Coronary artery (tissue), 2 donors: ENCODE results near the gene SAYSD1.

ENCODE experiments used
- DNase-seq: peaks from one replicate; pipeline ENCODE4 v3.0.0-alpha.2; 2017; ENCODE audit warnings: low spot score
- H3K27ac ChIP-seq, 2 donors: fragments of 200-600 bp; sonication (generic); one replicate each; pipeline ENCODE4 v1.5.1; 2016 to 2019
- H3K4me3 ChIP-seq: fragments of 200-600 bp; sonication (generic); 2 replicates; pipeline ENCODE4 v1.5.1; 2016; ENCODE audit warnings: mild to moderate bottlenecking, moderate library complexity
- TF ChIP-seq, protein P1 (sequence below): fragments of 200-600 bp; sonication (generic); IDR thresholded peaks from one replicate; pipeline ENCODE4 v1.5.1; 2019; ENCODE audit warnings: antibody characterized with exemption

The SAYSD1 gene

DNA sequence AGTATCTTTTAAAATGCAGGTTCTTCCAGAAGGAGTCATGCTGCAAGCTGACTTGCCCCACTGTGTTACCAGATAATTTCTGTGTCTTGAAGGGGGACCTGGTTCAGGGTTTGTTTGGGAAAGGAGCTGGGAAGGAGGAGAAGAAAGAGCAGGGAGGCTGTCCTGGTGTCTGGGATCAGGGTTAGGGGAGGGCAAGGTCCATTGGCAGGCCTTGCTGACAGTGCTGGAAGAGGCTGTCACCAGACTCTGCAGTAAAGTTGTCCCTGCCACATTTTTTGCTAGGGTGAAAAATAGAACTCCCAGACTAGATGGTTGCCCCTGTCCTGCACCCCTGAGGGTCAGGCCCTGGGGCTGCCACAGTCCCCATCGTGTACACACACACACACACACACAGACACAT is 51.5 kb downstream of the SAYSD1 start:
- TF ChIP-seq, protein P1, sequence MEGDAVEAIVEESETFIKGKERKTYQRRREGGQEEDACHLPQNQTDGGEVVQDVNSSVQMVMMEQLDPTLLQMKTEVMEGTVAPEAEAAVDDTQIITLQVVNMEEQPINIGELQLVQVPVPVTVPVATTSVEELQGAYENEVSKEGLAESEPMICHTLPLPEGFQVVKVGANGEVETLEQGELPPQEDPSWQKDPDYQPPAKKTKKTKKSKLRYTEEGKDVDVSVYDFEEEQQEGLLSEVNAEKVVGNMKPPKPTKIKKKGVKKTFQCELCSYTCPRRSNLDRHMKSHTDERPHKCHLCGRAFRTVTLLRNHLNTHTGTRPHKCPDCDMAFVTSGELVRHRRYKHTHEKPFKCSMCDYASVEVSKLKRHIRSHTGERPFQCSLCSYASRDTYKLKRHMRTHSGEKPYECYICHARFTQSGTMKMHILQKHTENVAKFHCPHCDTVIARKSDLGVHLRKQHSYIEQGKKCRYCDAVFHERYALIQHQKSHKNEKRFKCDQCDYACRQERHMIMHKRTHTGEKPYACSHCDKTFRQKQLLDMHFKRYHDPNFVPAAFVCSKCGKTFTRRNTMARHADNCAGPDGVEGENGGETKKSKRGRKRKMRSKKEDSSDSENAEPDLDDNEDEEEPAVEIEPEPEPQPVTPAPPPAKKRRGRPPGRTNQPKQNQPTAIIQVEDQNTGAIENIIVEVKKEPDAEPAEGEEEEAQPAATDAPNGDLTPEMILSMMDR: no peak
- no peak overlapping the region for H3K4me3 ChIP-seq
- DNase-seq: no peak
- no peak overlapping the region for H3K27ac ChIP-seq

DNA sequence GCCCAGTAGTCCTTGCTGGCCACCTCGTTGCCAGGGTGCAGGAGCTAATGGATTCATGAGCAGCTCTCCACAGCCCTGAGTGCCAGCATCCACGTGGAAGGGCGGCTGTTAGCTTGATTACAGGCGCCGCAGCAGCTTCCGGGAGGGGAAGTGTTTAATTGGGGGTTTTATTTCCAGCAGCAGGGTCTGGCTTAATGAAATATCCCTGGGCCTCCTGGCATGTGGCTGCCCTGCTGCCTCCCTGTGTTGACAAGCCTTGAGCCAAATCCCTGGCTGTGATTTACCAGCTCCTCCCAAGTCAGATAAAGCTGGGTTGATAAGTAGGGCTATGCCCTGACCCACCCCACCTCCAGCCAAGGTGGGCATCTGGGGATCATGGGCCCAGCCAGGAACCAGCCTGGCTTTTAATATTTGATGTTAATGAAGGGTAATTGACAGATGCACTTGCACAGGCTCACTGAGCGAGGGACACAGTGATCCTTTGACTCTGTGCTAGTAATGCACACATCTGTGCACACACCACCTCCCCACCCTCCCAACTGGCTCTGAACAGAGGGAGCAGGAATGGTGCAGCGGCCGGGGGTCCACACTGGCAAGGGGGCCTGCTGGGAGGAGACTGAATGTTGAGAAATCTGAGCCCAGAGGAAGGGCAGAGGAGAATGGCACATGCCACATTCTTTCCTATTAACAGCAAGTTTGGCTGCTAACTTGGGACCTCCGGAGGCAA is 52.8 kb downstream of the SAYSD1 start:
- no peak for DNase-seq
- TF ChIP-seq, protein P1: no peak
- Histone ChIP-seq H3K27ac (no peak overlapping the region), H3K4me3 (no peak overlapping the region)

DNA sequence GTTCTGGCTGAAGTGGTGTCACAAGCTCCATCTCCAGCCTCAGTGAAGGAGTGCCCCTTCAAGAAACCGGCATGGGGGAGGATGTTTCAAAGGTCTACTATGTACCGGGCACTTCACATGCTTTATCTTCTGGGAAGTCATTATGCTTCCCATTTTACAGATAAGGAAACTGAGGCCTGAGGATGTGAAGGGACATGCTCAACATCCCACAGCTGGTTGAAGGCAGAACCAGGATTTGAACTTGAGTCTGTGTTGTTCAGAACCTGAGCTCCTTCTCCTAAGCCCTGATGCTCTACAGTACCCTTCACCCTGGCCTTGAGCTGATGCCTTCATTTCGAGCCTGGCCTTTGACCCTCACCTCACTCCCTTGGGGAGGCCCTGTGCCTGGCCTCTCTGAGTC is 53.4 kb downstream of the SAYSD1 start:
- no peak overlapping the region for H3K27ac ChIP-seq
- TF ChIP-seq, protein P1: no peak
- no peak for DNase-seq
- H3K4me3 ChIP-seq: no peak overlapping the region

DNA sequence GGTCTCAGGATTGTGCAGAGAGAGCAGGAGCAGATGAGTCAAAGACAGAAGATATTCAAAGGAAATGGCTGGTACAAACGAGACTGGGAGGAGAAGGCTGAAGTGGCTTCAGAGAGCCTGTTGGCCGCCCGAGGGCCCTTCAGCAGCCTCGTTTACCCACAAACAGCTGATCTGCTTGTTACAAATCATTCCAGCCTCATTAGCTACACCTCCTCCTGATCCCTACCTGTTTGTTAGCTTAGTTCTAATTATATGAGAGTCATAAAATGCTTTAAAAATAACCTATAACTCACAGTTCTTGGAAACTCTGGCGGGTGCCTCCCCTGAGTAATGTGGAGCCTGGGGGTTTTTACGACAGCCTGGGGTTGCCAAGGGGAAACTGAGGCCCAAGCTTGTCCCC is 53.8 kb downstream of the SAYSD1 start:
- DNase-seq: no peak
- Histone ChIP-seq H3K4me3 (no peak overlapping the region), H3K27ac (no peak overlapping the region)
- TF ChIP-seq, protein P1: no peak

DNA sequence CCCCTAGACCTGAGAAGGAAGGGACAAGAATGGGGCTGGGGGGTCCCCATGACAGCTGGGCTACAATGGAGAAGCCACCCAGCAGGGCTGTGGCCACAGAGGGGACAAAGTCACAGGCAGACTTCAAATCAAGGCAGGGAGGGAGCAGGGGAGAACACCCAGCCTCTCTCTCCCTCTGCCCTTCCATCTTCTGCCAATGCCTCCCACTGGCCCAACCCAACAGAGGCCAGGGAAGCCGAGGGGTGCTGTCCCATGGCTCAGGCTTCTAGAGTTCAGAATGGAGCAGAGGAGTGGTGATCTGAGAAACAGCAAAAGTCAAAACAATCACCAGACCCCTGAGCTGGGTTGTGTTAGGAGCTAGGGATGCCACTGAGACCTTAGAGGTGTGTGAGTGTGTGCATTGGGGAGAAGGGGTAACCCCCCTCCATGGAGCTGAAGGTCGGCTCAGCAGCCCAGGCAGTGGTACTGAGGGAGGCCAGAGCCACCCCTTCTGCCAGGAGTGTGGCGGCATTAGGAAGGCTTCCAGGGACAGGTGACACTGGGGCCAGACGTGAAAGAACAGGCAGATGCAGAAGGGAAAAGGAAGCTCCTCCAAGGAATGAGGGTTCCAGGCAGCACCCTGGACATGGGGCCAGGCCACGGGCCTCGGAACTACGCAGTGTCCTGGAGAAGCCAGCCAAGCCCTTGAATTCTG is 54.4 kb downstream of the SAYSD1 start:
- TF ChIP-seq, protein P1: no peak
- Histone ChIP-seq H3K27ac (no peak overlapping the region), H3K4me3 (no peak overlapping the region)
- no peak for DNase-seq

DNA sequence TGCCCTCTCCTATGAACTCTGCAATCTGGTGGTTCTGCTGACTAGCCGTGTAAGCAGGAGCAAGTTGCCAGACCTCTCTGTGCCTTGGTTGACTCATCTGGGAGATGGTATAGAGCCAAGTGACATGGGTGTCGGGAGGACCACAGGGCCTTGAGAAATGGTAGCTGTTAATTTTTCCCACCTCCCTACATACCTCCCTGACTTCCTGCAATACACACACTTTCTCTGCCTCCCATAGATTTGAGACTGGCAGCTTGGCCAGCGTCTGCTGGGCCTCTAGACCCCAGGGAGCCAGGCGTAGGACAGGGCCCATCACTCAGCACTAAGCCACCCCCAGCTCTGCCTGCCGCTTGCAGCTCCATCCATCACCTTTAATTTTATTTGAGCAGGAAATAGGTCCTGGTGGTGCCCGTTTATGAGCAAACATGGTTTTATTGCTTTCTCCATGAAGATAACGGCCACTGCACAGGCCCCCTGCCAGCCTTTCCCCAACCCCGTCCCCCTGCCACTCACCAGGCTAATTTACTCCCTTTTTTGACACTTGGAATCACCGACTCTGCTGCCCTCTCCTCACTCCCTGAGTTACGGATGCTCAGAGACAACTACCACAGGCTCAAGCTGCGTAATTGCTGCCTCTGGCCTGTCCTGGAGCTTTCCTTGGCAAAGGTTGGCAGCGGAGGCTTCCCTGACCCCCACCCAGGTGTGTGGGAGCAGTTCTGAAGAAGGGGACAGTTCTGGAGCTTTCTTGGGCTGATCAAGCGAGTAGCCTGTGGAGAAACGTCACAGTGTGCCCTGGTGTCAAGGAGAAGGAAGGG is 55.3 kb downstream of the SAYSD1 start:
- H3K27ac ChIP-seq: no peak overlapping the region
- DNase-seq: no peak

More for the DNA sequence above, 55.3 kb downstream of the SAYSD1 start:
- no peak overlapping the region for H3K4me3 ChIP-seq
- TF ChIP-seq, protein P1: no peak
